Liver (tissue), 3 donors: ENCODE data around the gene DOC2B.

Experiments
- CTCF ChIP-seq: fragments of 150-350 bp; IDR thresholded peaks from 2 replicates; pipeline ENCODE4 v1.5.1; 2017; ENCODE audit warnings: improper control_type of control experiment, low read depth, low read length; ENCODE audit not compliant: missing input control
- EGR1 ChIP-seq, 2 donors: IDR thresholded peaks; 2 replicates each; pipeline ENCODE4 v1.6.1; 2016 to 2018; ENCODE audit warnings: antibody characterized with exemption in 2 of 2, low read depth in 2 of 2
- JUND ChIP-seq, 2 donors: IDR thresholded peaks; 2 replicates each; pipeline ENCODE4 v1.6.1; 2016; ENCODE audit warnings: antibody characterized with exemption in 2 of 2
- NR2F2 ChIP-seq: IDR thresholded peaks from 2 replicates; pipeline ENCODE4 v1.6.1; 2016; ENCODE audit warnings: antibody characterized with exemption
- RAD21 ChIP-seq, 2 donors: IDR thresholded peaks; 2 replicates each; pipeline ENCODE4 v1.6.1; 2016; ENCODE audit warnings: antibody characterized with exemption in 2 of 2, mild to moderate bottlenecking in 2 of 2
- REST ChIP-seq: IDR thresholded peaks from 2 replicates; pipeline ENCODE4 v1.6.1; 2016; ENCODE audit warnings: antibody characterized with exemption, mild to moderate bottlenecking
- RXRA ChIP-seq, 2 donors: IDR thresholded peaks; 2 replicates each; pipeline ENCODE4 v1.6.1; 2017 to 2018; ENCODE audit warnings: antibody characterized with exemption in 2 of 2, mild to moderate bottlenecking in 1 of 2
- SP1 ChIP-seq: IDR thresholded peaks from 2 replicates; pipeline ENCODE4 v1.6.1; 2018; ENCODE audit warnings: antibody characterized with exemption, mild to moderate bottlenecking
- TAF1 ChIP-seq: conservative IDR thresholded peaks from 2 replicates; pipeline ENCODE4 v1.6.1; 2016; ENCODE audit warnings: antibody characterized with exemption, mild to moderate bottlenecking
- YY1 ChIP-seq: IDR thresholded peaks from 2 replicates; pipeline ENCODE4 v1.6.1; 2016; ENCODE audit warnings: antibody characterized with exemption, mild to moderate bottlenecking
- ZBTB33 ChIP-seq: IDR thresholded peaks from 2 replicates; pipeline ENCODE4 v1.6.1; 2016; ENCODE audit warnings: antibody characterized with exemption
- donor health status: healthy.
- donor health status: healthy.

DNA sequence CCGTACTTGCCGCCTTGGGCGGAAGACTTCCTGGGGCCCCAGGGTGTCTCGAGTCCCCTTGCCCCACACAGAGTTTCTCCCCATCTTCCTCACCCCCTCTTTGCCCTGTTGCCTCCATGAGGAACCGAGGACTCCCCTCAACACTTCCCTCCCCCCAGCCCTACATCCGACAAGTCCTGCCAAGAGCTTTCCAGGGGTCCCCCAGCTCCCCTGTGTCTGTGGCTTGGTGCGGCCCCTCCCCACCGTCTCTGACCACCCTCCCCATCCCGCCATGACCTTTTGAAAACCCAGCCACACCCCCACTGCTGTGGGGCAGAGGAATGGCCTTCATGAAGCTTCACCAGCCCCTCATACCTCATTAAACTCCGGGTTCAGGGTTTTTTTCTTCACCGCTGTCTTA is 32.7 kb downstream of the DOC2B start:
- TF ChIP-seq TAF1: no peak
- no peak for TF ChIP-seq YY1
- TF ChIP-seq CTCF: no peak
- no peak for TF ChIP-seq RAD21 (IDR thresholded peaks at IDR 0.05)
- TF ChIP-seq REST: no peak
- TF ChIP-seq SP1: no peak
- no peak for TF ChIP-seq ZBTB33
- no peak for TF ChIP-seq JUND (IDR thresholded peaks at IDR 0.05)
- TF ChIP-seq RXRA (IDR thresholded peaks at IDR 0.05): no peak
- no peak for TF ChIP-seq EGR1 (IDR thresholded peaks at IDR 0.05; ENCODE audit: low read depth in 2 of 2)
- no peak for TF ChIP-seq NR2F2
